GM12801 (cell line): Measurements from ENCODE around the gene PSMG3.

Experiments
- CTCF ChIP-seq: IDR thresholded peaks from one replicate; pipeline ENCODE4 v1.5.1; 2011; ENCODE audit warnings: control low read depth; ENCODE audit not compliant: insufficient read length; ENCODE audit errors: extremely low read depth

PSMG3 gene

DNA sequence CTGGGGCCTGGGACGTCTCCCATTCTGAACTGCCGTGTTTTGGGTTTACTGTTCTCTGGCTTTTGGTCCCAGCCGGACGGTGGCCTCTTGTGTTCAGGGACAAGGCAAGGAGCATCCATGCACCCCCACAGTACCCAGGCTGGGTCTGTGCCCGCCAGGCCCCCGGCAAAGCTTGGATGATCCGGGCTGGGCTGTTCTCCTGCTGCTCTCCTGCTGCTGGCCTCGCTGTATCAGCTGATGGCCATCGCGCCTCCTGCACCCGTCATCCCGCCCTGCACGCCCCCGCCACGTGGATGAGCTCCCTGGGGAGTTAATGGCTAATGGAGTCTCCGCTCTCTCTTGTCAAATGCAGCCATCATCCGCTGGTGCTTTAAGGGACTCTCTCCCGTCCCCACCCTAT, 14.9 kb upstream of the PSMG3 start:
- TF ChIP-seq CTCF: no peak

GRCh38 chr7:1580422-1581030, 10.7 kb upstream of the PSMG3 start:
- no peak for TF ChIP-seq CTCF

DNA sequence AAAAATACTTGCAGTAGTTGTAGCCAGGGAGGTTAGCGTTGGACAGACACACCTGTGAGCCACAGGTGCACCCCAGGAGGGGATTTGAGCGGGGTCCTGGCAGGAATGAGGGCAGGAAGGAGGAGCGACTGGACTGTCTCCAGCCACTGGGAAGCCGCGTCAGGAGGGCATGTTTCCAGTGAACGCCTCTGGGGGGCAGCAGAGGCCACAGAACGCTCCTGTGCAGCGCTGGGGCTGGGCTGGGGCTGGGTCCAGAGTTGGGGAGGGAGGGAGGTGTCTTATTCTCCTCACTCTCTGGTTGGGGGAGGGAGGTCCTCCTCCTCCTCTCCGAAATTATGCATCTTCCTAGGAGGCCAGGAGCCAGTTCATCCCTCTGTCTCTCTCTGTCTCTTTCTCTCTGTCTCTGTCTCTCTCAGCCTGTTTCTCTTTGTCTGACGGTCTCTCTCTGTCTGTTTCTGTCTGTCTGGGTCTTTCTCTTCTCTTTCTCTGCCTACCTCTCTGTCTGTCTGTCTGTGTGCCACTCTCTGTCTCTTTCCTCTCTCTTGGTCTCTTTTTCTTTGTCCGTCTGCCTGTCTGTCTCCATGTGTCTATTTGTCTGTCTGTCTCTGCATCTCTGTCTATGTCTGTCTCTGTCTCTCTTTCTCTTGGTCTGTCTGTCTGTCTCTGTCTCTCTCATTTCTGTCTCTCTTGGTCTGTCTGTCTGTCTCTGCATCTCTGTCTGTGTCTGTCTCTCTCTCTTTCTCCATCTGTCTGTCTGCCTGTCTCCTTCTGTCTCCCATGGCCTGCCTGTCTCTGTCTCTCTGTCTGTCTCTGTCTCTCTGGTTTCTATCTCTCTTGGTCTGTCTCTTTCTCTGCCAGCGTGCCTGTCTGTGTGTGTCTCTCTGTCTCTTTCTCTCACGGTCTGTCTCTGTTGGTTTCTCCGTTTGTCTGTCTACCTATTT, 9.9 kb upstream of the PSMG3 start:
- TF ChIP-seq CTCF: no peak

DNA sequence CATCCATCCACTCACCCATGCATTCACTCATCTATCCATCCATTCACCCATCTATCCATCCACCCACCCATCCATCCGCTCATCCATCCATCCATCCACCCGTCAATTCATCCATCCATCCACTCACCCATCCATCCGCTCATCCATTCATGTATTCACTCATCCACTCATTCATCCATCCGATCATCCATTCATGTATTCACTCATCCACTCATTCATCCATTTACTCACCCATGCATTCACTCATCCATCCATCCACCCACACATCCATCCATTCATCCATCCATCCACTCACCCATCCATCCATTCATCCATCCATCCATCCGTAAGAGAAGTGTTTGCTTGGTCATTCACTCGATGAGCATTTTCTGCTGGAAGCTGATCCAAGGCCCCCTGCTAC, 8.7 kb upstream of the PSMG3 start:
- no peak for TF ChIP-seq CTCF

GRCh38 chr7:1576521-1577253, 6.9 kb upstream of the PSMG3 start:
- no peak for TF ChIP-seq CTCF

- TF ChIP-seq CTCF: no peak
Measured at GRCh38 chr7:1575809-1576208, 6.0 kb upstream of the PSMG3 start.
